IPS-18a (cell line): ENCODE results near the gene CAVIN2.
"Not testable (repeated sequence)": the region's sequence is repeated elsewhere in the genome, so short reads cannot be mapped to it uniquely, and the experiment has no call there.

ENCODE experiments used
- H3K27ac ChIP-seq: one replicate; pipeline ENCODE4 v1.5.1; 2013; ENCODE audit warnings: low read length
- H3K27me3 ChIP-seq: one replicate; pipeline ENCODE4 v1.6.1; 2013; ENCODE audit warnings: mild to moderate bottlenecking, low read length; ENCODE audit not compliant: control insufficient read depth, insufficient read depth
- H3K36me3 ChIP-seq: one replicate; pipeline ENCODE4 v1.6.1; 2013; ENCODE audit warnings: low read depth, low read length; ENCODE audit not compliant: control insufficient read depth
- H3K4me1 ChIP-seq: one replicate; pipeline ENCODE4 v1.6.1; 2013; ENCODE audit warnings: low read depth, low read length; ENCODE audit not compliant: control insufficient read depth
- H3K4me3 ChIP-seq: one replicate; pipeline ENCODE4 v1.5.1; 2013; ENCODE audit warnings: low read length
- H3K9ac ChIP-seq: one replicate; pipeline ENCODE4 v1.6.1; 2013; ENCODE audit warnings: mild to moderate bottlenecking, low read length, moderate library complexity
- H3K9me3 ChIP-seq: one replicate; pipeline ENCODE4 v1.6.1; 2013; ENCODE audit warnings: low read depth, low read length; ENCODE audit not compliant: control insufficient read depth

CAVIN2 gene

DNA sequence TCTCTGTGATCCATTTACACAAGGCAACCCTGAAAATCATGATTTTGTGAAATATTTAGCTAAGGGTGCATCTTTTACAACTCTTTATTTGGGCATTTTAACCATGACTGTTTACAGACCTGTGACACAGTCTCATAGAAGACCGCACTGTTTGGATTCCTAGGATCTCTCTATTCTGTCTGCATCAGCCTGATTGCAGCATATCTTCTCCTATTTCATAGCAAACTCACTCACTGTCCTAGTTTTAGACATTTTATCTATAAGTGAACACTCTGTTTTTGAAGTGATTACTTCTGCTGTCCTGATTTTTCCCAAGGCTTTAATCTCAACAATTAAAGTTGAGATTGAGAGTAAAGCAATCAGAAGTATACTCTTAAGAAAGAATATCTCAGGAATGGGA is 56.2 kb downstream of the CAVIN2 start:
- H3K9ac ChIP-seq: no peak overlapping the region
- H3K9me3 ChIP-seq: no peaks in the 10 kb centered on the region
- H3K36me3 ChIP-seq: no peaks in the 10 kb centered on the region
- peaks cover 6% of the 10 kb centered on the region for H3K4me1 ChIP-seq
- no peak overlapping the region for H3K4me3 ChIP-seq
- H3K27ac ChIP-seq: no peak overlapping the region
- no peaks in the 10 kb centered on the region for H3K27me3 ChIP-seq

DNA sequence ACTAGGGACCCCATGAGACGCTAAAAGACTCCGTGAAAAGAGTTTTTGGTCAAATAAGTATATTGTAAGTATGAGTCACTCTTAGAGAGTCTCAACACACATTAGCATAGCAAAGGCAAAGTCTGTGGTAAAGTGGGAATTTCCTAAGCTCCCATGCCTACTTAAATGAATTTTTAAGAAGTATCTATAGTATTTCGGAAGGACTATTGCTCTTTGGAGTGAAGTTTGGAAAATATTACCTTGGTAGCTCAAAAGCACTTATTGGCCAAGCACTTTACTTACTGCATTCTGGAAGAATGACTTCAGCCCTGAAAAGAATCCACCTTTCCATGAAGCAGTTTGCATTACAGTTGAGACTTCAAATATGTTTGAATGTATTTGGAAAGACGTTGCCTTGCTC is 57.1 kb downstream of the CAVIN2 start:
- H3K27me3 ChIP-seq: no peaks in the 10 kb centered on the region
- H3K4me1 ChIP-seq: peaks cover 6% of the 10 kb centered on the region
- no peak overlapping the region for H3K9ac ChIP-seq
- H3K36me3 ChIP-seq: no peaks in the 10 kb centered on the region
- H3K4me3 ChIP-seq: no peak overlapping the region
- no peaks in the 10 kb centered on the region for H3K9me3 ChIP-seq
- H3K27ac ChIP-seq: no peak overlapping the region

DNA sequence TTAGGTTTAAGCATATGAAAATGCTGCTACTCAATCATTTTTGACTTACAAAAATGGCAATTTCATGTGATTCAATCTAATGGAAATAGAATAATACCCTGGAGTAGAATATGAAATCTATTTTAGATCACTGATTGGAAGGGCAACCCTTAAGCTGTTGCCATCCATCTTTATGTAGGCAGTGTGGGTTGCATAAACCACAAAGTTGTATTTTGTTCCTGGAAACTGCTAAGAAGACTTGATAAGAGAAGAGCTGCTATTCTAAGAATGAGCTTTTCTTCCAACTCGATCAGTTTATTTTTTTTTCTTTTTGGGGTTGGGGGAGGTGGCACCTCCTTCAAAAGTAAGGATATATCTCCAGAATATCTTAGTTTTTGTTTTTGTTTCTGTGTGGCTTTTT is 60.2 kb downstream of the CAVIN2 start:
- no peaks in the 10 kb centered on the region for H3K36me3 ChIP-seq
- no peaks in the 10 kb centered on the region for H3K9me3 ChIP-seq
- H3K4me3 ChIP-seq: no peak overlapping the region
- no peaks in the 10 kb centered on the region for H3K27me3 ChIP-seq
- no peak overlapping the region for H3K27ac ChIP-seq
- peaks cover 9% of the 10 kb centered on the region for H3K4me1 ChIP-seq
- H3K9ac ChIP-seq: no peak overlapping the region

DNA sequence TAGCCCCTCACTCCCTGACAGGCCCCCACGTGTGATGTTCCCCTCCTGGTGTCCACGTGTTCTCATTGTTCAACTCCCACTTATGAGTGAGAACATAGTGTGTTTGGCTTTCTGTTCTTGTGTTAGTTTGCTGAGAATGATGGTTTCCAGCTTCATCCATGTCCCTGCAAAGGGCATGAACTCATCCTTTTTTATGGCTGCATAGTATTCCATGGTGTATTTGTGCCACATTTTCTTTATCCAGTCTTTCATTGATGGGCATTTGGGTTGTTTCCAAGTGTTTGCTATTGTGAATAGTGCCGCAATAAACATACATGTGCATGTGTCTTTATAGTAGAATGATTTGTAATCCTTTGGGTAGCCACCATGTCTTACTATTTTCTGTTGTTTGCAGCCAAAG is 61.2 kb downstream of the CAVIN2 start:
- H3K4me1 ChIP-seq, H3K36me3 ChIP-seq, H3K9ac ChIP-seq, H3K27me3 ChIP-seq, H3K9me3 ChIP-seq, H3K27ac ChIP-seq, H3K4me3 ChIP-seq: not testable (repeated sequence)
